Measurements from ENCODE around the gene RAB11FIP3. TPM values are rescaled to one million over a fixed set of nuclear protein-coding genes. Genes with fewer than 3 reads are reported as not detected.

RAB11FIP3 gene
- total RNA-seq (2021; ENCODE audit: unreplicated experiment) (12.8 TPM), Bru-seq, nascent RNA (percentile 41 among the genes with signal in this experiment), BruChase-seq, experiment 1, labeled RNA remaining after a 6-hour chase (percentile 56 among the genes with signal in this experiment), BruChase-seq, experiment 2, labeled RNA remaining after a 2-hour chase (percentile 46 among the genes with signal in this experiment)
- 8.8 and 9.8 TPM in 2 replicates for polyA plus RNA-seq (2012)
- long read RNA-seq, full-length matches to known transcripts, result 9 of 26 reads
- long read RNA-seq, partial matches to known transcripts, result 10 of 26 reads
- long read RNA-seq, other reads (novel, unspliced or antisense), result 7 of 26 reads

DNA sequence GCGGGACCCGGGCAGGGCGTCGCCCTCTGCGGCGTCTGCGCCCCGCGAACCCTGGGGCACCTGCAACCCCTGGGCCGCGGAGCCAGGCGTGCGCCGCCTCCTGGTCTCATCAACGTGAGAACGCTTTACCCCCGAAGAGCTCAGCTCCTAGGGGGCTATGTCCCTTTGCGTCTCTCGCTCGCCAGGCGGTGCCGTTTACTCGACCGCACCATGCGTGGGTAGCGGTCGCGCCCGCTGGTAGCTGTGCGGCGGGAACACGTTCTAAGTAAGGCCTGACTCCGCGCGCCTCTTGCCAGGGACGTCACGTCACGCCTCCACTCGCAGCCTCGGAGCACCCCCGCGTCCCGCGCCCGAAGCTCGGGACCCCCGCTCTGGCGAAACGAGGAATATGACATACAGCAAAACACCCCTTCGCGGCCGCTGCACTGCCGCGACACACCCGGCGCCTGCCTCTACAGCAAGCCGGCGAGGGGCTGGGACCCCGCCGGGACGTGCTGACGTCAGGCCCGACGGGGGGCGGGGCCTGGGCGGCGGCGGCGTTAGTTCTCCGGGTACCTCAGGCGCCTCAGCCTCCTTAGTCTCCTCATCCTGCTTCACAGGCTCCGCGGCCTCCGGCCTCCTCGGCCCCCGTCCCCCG is at the start of gene RAB11FIP3:
TSS of gene RAB11FIP3 (plus strand) at position 568 of the 637 bp plus-strand sequence. CDS start 358 bp downstream, outside the sequence.
- BruUV-seq (replicated peaks), result no TSS peak
- Histone ChIP-seq H3K9ac (ENCODE audit: low read length) (peak within 1 kb of the TSS; percentile 55), H3K9me3 (ENCODE audit: control insufficient read depth in 1 of 2, insufficient read depth in 1 of 2, low read depth in 1 of 2, low read length in 2 of 2) (no peaks in the 10 kb centered on the region), H3K9me2 (ENCODE audit: insufficient read depth) (no peaks in the 10 kb centered on the region), H3K27ac (ENCODE audit: low read depth, low read length) (peak within 1 kb of the TSS; percentile 57), H3K79me2 (ENCODE audit: insufficient read depth, low read length) (peaks cover 15% of the 10 kb centered on the region; the same call in 1 of the 2 replicates), H3K4me3 (replicated peaks in 1 of 2; ENCODE audit: low read depth in 1 of 2, low read length in 2 of 2) (peak within 1 kb of the TSS; percentile 43 to 60), H3K36me3 (ENCODE audit: control insufficient read depth in 1 of 2, insufficient read depth in 2 of 2, low read length in 2 of 2) (no peaks in the 10 kb centered on the region), H3K4me1 (ENCODE audit: control insufficient read depth in 1 of 2, insufficient read depth in 2 of 2, low read length in 2 of 2) (peaks cover 16 to 35% of the 10 kb centered on the region in 2 experiments), H3K4me2 (ENCODE audit: low read length) (peak within 1 kb of the TSS; percentile 89), H3K27me3 (ENCODE audit: insufficient read depth, low read length) (no peaks in the 10 kb centered on the region), H2AFZ (ENCODE audit: low read depth, low read length, poor library complexity, severe bottlenecking) (peak within 1 kb of the TSS; percentile 65), H4K20me1 (ENCODE audit: insufficient read depth) (no peaks in the 10 kb centered on the region)
- ChIA-PET POLR2A (no interaction called here), CTCF (interaction anchor here (0.6 to 1.2 kb wide), 2 partner anchors 24 to 63 kb away, joined by 3 read pairs; partner anchors contain the start of gene DECR2), RAD21 (ENCODE audit: low non-redundant PET in 1 of 2, low total read pairs in 2 of 2, uncharacterized antibody in 2 of 2, unreplicated experiment in 2 of 2) (no interaction called here)
- intact Hi-C loops (cut with micrococcal nuclease), result no loop called here
- ATAC-seq (peak; percentile 80), DNase-seq (ENCODE audit: low read depth, low spot score) (peak; percentile 29)
- TF ChIP-seq YY1 (IDR thresholded peaks at IDR 0.05; ENCODE audit: extremely low read depth, insufficient replicate concordance, low read depth, low read length) (no peak), CBX3 (IDR thresholded peaks at IDR 0.05; ENCODE audit: low read depth) (no peak), POLR2AphosphoS5 (IDR thresholded peaks at IDR 0.05; ENCODE audit: low read depth, low read length) (peak; percentile 68), POLR2A (IDR thresholded peaks at IDR 0.05; ENCODE audit: borderline replicate concordance, extremely low read depth, insufficient read depth, insufficient read length) (peak; percentile 44), ATF3 (IDR thresholded peaks at IDR 0.05) (no peak), RAD21 (IDR thresholded peaks at IDR 0.05; ENCODE audit: low read depth) (0 out of 2 replicates have a peak, but pooled peaks have one; percentile 5), SIN3A (IDR thresholded peaks at IDR 0.05; ENCODE audit: low read depth) (peak; percentile 40; the same call in 1 of the 2 replicates), TCF7L2 (IDR thresholded peaks at IDR 0.05; ENCODE audit: borderline replicate concordance, extremely low read depth, insufficient read depth, insufficient read length) (peak; percentile 74), REST (IDR thresholded peaks at IDR 0.05; ENCODE audit: low read depth) (no peak), EGR1 (IDR thresholded peaks at IDR 0.05; ENCODE audit: low read depth) (0 out of 2 replicates have a peak, but pooled peaks have one; percentile 18), CEBPB (IDR thresholded peaks at IDR 0.05; ENCODE audit: low read depth) (0 out of 2 replicates have a peak, but pooled peaks have one; percentile 6), JUND (IDR thresholded peaks at IDR 0.05) (no peak)
- TF ChIP-seq, protein P1, sequence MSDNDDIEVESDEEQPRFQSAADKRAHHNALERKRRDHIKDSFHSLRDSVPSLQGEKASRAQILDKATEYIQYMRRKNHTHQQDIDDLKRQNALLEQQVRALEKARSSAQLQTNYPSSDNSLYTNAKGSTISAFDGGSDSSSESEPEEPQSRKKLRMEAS (IDR thresholded peaks at IDR 0.05), result no peak
- TF ChIP-seq, protein P2, sequence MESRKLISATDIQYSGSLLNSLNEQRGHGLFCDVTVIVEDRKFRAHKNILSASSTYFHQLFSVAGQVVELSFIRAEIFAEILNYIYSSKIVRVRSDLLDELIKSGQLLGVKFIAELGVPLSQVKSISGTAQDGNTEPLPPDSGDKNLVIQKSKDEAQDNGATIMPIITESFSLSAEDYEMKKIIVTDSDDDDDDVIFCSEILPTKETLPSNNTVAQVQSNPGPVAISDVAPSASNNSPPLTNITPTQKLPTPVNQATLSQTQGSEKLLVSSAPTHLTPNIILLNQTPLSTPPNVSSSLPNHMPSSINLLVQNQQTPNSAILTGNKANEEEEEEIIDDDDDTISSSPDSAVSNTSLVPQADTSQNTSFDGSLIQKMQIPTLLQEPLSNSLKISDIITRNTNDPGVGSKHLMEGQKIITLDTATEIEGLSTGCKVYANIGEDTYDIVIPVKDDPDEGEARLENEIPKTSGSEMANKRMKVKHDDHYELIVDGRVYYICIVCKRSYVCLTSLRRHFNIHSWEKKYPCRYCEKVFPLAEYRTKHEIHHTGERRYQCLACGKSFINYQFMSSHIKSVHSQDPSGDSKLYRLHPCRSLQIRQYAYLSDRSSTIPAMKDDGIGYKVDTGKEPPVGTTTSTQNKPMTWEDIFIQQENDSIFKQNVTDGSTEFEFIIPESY (IDR thresholded peaks at IDR 0.05; ENCODE audit: extremely low read depth, insufficient replicate concordance, low read length), result no peak
- TF ChIP-seq, protein P3, sequence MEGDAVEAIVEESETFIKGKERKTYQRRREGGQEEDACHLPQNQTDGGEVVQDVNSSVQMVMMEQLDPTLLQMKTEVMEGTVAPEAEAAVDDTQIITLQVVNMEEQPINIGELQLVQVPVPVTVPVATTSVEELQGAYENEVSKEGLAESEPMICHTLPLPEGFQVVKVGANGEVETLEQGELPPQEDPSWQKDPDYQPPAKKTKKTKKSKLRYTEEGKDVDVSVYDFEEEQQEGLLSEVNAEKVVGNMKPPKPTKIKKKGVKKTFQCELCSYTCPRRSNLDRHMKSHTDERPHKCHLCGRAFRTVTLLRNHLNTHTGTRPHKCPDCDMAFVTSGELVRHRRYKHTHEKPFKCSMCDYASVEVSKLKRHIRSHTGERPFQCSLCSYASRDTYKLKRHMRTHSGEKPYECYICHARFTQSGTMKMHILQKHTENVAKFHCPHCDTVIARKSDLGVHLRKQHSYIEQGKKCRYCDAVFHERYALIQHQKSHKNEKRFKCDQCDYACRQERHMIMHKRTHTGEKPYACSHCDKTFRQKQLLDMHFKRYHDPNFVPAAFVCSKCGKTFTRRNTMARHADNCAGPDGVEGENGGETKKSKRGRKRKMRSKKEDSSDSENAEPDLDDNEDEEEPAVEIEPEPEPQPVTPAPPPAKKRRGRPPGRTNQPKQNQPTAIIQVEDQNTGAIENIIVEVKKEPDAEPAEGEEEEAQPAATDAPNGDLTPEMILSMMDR (IDR thresholded peaks at IDR 0.05 in 2 of 3, conservative IDR thresholded peaks at IDR 0.05 in 1 of 3; ENCODE audit: borderline replicate concordance in 1 of 3, insufficient read depth in 1 of 3, low read depth in 2 of 3, low read length in 2 of 3), result 0 out of 6 replicates have a peak, but pooled peaks of 1 of the 3 experiments have one; percentile 1
